ENCODE results near the gene FOXF1.

Gene FOXF1

DNA sequence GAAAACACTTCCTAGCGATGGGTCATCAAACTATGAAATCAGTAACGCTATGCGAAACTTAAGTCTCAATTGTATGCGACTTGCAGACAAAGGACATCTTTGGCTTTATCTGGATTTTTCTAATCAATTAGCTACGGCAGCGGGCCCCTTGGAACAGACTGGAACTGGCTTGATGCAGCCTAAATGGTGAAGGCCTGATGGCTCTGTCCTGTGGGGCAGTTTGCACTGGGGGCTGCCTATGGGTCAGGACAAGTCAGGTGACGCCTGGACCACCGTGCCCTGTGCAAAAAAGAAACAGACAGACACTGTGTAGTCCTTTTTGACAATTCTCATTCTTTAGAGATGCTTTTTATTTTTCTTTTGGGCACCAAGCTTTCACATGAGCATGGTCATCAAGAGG lies 22.7 kb downstream of the FOXF1 start:
- no peaks in the 10 kb centered on the region for H3K27me3 Mint-ChIP-seq
- no peak overlapping the region for H3K27ac Mint-ChIP-seq
- H3K4me3 Mint-ChIP-seq, result no peak overlapping the region
- H3K4me1 Mint-ChIP-seq (ENCODE audit: low read depth in 2 of 2), result peaks cover 0 to 3% of the 10 kb centered on the region in 2 donors
- peaks cover 3% of the 10 kb centered on the region for H3K36me3 Mint-ChIP-seq (ENCODE audit: insufficient read depth)
- DNase-seq (no peak), ATAC-seq (replicated peaks) (no peak)
- H3K9me3 Mint-ChIP-seq, result no peaks in the 10 kb centered on the region

DNA sequence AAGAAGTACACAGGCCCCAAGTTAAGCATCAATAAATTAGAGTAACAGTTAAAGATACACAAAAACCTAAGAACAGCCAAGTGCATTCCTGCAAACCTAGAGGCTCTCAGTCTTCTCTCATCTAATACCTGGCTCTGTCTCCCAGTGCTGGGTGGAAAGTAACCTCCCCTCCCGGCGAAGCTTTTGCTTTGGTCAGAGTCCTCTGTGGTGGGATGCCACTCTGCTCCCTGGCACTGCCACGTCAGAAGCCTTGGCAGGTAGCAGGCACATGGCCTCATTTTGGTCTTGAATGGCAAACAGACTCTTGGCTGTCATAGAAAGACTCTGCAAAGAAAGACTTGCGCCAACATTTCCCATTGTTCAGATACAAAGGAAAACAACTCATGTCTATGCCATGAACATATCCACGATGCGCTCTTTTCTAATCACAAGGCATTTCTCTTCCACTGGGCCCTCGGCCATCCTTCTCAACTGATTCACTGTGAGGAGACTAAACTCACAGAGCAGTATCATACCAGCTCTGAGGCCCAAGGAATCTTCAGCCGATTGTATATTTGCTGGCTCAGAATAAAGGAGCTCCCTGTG lies 23.5 kb downstream of the FOXF1 start:
- peaks cover 0 to 3% of the 10 kb centered on the region in 2 donors for H3K4me1 Mint-ChIP-seq (ENCODE audit: low read depth in 2 of 2)
- H3K27me3 Mint-ChIP-seq, result no peaks in the 10 kb centered on the region
- H3K36me3 Mint-ChIP-seq (ENCODE audit: insufficient read depth), result peaks cover 3% of the 10 kb centered on the region
- H3K27ac Mint-ChIP-seq, result no peak overlapping the region
- DNase-seq (no peak), ATAC-seq (replicated peaks) (no peak)
- no peaks in the 10 kb centered on the region for H3K9me3 Mint-ChIP-seq
- no peak overlapping the region for H3K4me3 Mint-ChIP-seq

DNA sequence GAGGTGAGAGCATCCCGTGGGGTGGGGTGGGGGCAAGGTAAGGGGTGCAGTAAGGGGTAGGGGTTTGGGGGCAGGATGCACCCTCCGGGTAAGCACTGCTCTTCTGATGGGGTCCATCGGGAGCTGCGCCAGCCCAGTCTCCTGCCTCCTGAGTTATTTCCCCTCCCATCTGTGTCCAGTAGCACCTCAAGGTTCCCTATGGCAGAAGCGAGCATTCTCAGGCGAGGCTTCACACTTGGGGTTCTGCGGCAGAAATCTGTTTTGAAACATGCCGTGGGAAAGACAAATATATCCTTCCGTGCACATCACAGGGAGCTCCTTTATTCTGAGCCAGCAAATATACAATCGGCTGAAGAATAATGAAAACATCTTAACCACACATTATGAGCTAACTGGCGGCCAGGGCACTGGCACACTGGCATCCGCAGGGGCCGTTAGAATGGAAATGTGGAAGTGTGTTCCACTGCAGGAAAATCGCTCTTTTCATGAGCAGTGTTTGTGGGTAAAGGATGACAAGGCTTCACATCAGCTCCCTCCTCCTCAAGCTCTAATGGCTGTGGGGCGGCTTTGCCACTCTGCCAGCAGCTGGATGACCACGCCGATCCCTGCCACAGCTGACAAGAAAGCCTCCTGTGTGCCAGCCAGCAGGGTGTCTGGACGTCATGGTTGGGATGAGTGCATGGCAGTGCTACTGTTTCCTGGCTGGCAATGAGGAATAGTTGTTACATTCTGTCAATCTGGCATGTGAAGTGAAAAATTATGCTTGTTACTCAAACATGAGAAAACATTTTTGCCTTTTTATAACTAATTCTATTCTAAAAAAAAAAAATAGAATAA lies 24.7 kb downstream of the FOXF1 start:
- Mint-ChIP-seq H3K4me1 (ENCODE audit: low read depth in 2 of 2) (peaks cover 0 to under 1% of the 10 kb centered on the region in 2 donors), H3K4me3 (no peak overlapping the region), H3K27me3 (no peaks in the 10 kb centered on the region), H3K36me3 (ENCODE audit: insufficient read depth) (peaks cover 3% of the 10 kb centered on the region), H3K9me3 (no peaks in the 10 kb centered on the region), H3K27ac (peak overlapping the region in 1 of 2 donors; percentile 22)
- ATAC-seq (replicated peaks) (no peak), DNase-seq (no peak)

- ATAC-seq (replicated peaks) (no peak), DNase-seq (no peak)
- Mint-ChIP-seq H3K36me3 (ENCODE audit: insufficient read depth) (peaks cover 8% of the 10 kb centered on the region), H3K9me3 (no peaks in the 10 kb centered on the region), H3K4me3 (no peak overlapping the region), H3K27me3 (no peaks in the 10 kb centered on the region), H3K4me1 (ENCODE audit: low read depth in 2 of 2) (no peaks in the 10 kb centered on the region), H3K27ac (no peak overlapping the region)
These were observed 26.3 kb downstream of the FOXF1 start for GRCh38 chr16:86536621-86537020.

- Mint-ChIP-seq H3K9me3 (no peaks in the 10 kb centered on the region), H3K4me1 (ENCODE audit: low read depth in 2 of 2) (no peaks in the 10 kb centered on the region), H3K27me3 (no peaks in the 10 kb centered on the region), H3K4me3 (no peak overlapping the region), H3K36me3 (ENCODE audit: insufficient read depth) (peaks cover 10% of the 10 kb centered on the region), H3K27ac (no peak overlapping the region)
- ATAC-seq (replicated peaks) (no peak), DNase-seq (no peak)
These were observed 27.2 kb downstream of the FOXF1 start for GRCh38 chr16:86537486-86537885.

DNA sequence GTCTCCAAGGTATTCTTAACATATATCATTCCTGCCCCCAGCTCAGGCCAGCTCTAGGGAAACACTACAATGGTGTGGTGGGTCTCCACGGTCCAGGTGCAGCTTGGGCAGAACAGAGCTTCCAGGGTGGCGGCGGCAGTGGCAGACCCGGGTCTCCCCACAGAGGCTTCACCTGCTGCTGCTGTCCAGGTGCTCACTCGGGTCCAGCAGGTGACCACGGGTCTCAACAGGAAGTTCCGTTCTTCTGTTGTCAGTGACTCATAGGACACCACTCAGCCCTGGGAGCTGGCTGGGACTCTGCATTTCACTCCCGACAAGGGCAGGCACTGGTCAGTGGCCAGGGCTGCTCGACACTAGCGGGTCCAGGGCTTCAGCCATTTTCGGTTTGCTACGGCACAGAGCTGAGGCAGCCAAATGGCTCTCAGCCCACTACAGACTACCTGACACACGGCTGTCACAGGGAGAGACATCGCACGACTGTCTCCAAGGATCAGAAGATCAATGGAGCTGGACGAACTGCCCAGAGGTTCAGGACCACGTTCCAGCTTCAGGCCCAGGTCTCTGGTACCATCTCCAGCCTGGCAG lies 28.0 kb downstream of the FOXF1 start:
- no peak overlapping the region for H3K4me3 Mint-ChIP-seq
- ATAC-seq (replicated peaks) (no peak), DNase-seq (no peak)
- H3K36me3 Mint-ChIP-seq (ENCODE audit: insufficient read depth), result peaks cover 10% of the 10 kb centered on the region
- no peak overlapping the region for H3K27ac Mint-ChIP-seq
- H3K9me3 Mint-ChIP-seq, result no peaks in the 10 kb centered on the region
- no peaks in the 10 kb centered on the region for H3K4me1 Mint-ChIP-seq (ENCODE audit: low read depth in 2 of 2)
- no peaks in the 10 kb centered on the region for H3K27me3 Mint-ChIP-seq

GRCh38 chr16:86540894-86541293 lies 30.6 kb downstream of the FOXF1 start:
- ATAC-seq (replicated peaks), result no peak
- Mint-ChIP-seq H3K36me3 (ENCODE audit: insufficient read depth) (peaks cover 15% of the 10 kb centered on the region), H3K4me1 (ENCODE audit: low read depth in 2 of 2) (no peaks in the 10 kb centered on the region), H3K4me3 (no peak overlapping the region), H3K27me3 (no peaks in the 10 kb centered on the region), H3K27ac (no peak overlapping the region), H3K9me3 (no peaks in the 10 kb centered on the region)
- no peak for DNase-seq

DNA sequence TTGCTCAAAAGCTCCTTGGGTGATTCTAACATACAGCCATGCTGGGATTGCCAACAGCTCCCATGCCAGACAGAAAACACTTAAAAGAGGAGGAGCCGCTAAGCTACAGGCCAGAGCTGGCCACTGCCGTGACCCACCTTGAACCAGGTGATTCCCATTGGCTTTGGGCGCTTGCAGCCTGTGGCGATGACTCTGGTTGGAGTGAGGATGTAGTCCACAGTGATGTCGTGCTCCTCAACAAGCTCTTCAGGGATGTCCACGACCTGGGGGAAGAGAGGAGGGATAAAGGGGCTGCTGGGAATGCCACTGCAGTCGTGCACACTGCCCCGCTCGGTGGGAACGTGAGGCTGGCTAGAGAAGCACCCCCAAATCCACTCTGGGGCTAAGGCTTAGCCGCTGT lies 31.2 kb downstream of the FOXF1 start:
- H3K9me3 Mint-ChIP-seq, result no peaks in the 10 kb centered on the region

DNA sequence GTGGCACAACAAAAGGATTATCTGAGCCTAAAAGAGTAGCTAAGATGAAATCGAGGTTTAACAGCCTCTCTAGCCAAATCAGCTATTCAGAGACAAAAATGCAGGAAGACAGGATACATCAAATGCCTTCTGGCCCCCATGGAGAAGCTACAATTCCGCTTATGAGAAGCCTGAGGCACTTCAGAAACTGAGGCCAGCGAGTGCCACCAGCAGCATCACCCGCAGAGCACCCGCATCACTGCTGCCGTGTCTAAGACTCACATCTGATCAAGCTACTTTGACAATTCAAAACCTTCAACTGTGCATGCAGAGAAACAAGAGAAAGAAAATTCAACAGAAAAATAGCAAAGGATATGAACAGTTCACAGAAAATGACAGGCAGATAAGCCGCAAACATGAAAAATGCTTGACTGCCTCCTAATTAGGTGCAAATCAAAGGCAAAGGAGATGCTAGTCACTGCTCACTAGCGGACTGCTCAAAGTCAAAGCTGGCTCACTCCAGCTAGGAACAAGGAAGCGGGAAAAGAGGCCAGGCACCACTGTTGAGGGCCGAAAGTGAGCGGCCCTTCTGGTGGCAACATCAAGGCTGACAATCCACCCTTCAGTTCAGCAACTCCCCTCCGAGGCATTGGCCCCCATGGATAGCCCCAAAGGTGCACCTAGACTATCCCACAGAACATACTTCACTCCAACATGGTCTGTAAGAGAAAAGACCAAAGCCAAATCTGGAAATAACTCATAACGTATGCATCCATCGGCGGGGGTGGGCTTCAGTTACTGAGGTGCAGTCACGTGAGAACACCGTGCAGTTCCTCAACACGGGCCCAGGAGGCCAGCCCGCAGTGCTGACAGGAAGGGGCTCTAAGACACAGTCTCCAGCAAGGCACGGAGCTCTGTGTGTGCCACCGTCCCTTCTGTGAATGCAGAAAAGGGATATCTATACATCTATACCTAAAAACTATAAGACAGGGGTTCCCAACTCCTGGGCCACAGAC lies 32.7 kb downstream of the FOXF1 start:
- Mint-ChIP-seq H3K4me1 (ENCODE audit: low read depth in 2 of 2) (no peaks in the 10 kb centered on the region), H3K27me3 (no peaks in the 10 kb centered on the region), H3K9me3 (no peaks in the 10 kb centered on the region), H3K36me3 (ENCODE audit: insufficient read depth) (peaks cover 19% of the 10 kb centered on the region), H3K27ac (no peak overlapping the region), H3K4me3 (no peak overlapping the region)
- no peak for DNase-seq
- ATAC-seq (replicated peaks), result no peak

More for the DNA sequence above, 31.2 kb downstream of the FOXF1 start:
- Mint-ChIP-seq H3K4me1 (ENCODE audit: low read depth in 2 of 2) (no peaks in the 10 kb centered on the region), H3K27ac (no peak overlapping the region), H3K27me3 (no peaks in the 10 kb centered on the region), H3K36me3 (ENCODE audit: insufficient read depth) (peaks cover 16% of the 10 kb centered on the region), H3K4me3 (no peak overlapping the region)
- no peak for DNase-seq
- ATAC-seq (replicated peaks), result no peak

DNA sequence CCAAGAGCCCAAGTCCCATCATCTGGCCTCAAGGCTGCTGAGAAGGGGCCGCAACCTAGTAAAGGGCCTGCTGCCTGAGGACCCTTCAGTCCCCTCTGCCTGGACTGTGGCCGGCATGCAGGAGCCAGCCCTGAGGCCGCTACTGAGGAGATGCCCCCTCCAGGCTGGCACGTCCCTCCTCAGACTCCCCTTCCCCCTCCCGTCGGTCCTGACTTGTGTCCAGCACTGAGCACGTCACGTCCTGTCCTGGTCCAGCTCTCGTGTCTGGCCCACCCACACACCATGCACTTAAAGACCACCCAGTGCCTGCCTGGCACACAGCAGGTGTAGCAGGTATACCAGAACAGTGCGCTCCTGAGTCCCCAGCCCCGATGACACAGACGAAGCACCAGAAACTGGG lies 35.2 kb downstream of the FOXF1 start:
- no peaks in the 10 kb centered on the region for H3K27me3 Mint-ChIP-seq
- DNase-seq (no peak), ATAC-seq (replicated peaks) (no peak)
- H3K27ac Mint-ChIP-seq, result no peak overlapping the region
- no peaks in the 10 kb centered on the region for H3K9me3 Mint-ChIP-seq
- no peaks in the 10 kb centered on the region for H3K4me1 Mint-ChIP-seq (ENCODE audit: low read depth in 2 of 2)
- no peak overlapping the region for H3K4me3 Mint-ChIP-seq
- peaks cover 13% of the 10 kb centered on the region for H3K36me3 Mint-ChIP-seq (ENCODE audit: insufficient read depth)

GRCh38 chr16:86545954-86546637 lies 35.8 kb downstream of the FOXF1 start:
- Mint-ChIP-seq H3K27ac (no peak overlapping the region), H3K36me3 (ENCODE audit: insufficient read depth) (peaks cover 11% of the 10 kb centered on the region), H3K4me3 (no peak overlapping the region), H3K9me3 (no peaks in the 10 kb centered on the region), H3K27me3 (no peaks in the 10 kb centered on the region), H3K4me1 (ENCODE audit: low read depth in 2 of 2) (no peaks in the 10 kb centered on the region)
- DNase-seq (no peak), ATAC-seq (replicated peaks) (no peak)

GRCh38 chr16:86546638-86547013 lies 36.3 kb downstream of the FOXF1 start:
- no peak for DNase-seq
- ATAC-seq (replicated peaks), result no peak
- Mint-ChIP-seq H3K4me3 (no peak overlapping the region), H3K4me1 (ENCODE audit: low read depth in 2 of 2) (no peaks in the 10 kb centered on the region), H3K9me3 (no peaks in the 10 kb centered on the region), H3K27ac (no peak overlapping the region), H3K36me3 (ENCODE audit: insufficient read depth) (peaks cover 11% of the 10 kb centered on the region), H3K27me3 (no peaks in the 10 kb centered on the region)

DNA sequence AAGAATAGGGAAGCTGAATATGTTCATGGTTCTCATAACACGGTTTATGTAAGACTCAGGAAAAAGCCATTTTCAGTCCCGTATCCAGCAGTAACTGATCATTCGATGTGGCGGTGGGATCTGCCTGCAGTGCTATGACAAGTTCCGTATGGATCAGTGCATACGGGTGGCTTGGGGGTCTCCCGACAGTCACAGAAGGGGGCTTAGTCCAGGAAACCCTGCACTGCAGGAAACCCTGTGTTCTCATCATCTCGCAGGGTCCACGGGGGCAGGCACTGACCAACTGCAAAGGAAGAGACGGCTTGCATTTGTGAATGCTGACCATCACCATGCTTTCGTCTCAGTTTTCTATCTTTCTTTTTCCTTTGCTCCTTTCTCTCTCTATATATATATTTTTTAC lies 37.0 kb downstream of the FOXF1 start:
- ATAC-seq (replicated peaks) (no peak), DNase-seq (no peak)
- no peaks in the 10 kb centered on the region for H3K9me3 Mint-ChIP-seq
- H3K4me1 Mint-ChIP-seq (ENCODE audit: low read depth in 2 of 2), result peaks cover 0 to 1% of the 10 kb centered on the region in 2 donors
- H3K27ac Mint-ChIP-seq, result no peak overlapping the region
- H3K4me3 Mint-ChIP-seq, result no peak overlapping the region
- no peaks in the 10 kb centered on the region for H3K27me3 Mint-ChIP-seq
- H3K36me3 Mint-ChIP-seq (ENCODE audit: insufficient read depth), result peaks cover 11% of the 10 kb centered on the region

Measured in effector memory CD8-positive, alpha-beta T cell (primary cell).